Neural cell (in vitro differentiated cells): ENCODE measurements around the gene OR11L1. TPM values are rescaled to one million over a fixed set of nuclear protein-coding genes. Genes with fewer than 3 reads are reported as not detected.

Experiments
- H2AFZ ChIP-seq: fragments of 200-600, 300-800 bp; sonication (generic), shearing (Covaris generic); 2 replicates; pipeline ENCODE4 v1.6.0; 2014; ENCODE audit warnings: low read depth, mild to moderate bottlenecking, antibody characterized with exemption, low read length, moderate library complexity
- H3F3A ChIP-seq: fragments of 200-600 bp; shearing (Covaris generic); 2 replicates; pipeline ENCODE4 v1.6.1; 2016; ENCODE audit warnings: mild to moderate bottlenecking, moderate library complexity, mixed read lengths, antibody characterized with exemption, low read length; ENCODE audit not compliant: insufficient read depth, poor library complexity, severe bottlenecking
- H3K27ac ChIP-seq: fragments of 200-600, 300-800 bp; sonication (generic), shearing (Covaris generic); 2 replicates; pipeline ENCODE4 v1.5.1; 2014; ENCODE audit warnings: mild to moderate bottlenecking, low read length, moderate library complexity
- H3K27me3 ChIP-seq: fragments of 300-800, 200-600 bp; sonication (generic), shearing (Covaris generic); 2 replicates; pipeline ENCODE4 v1.6.0; 2014; ENCODE audit warnings: mild to moderate bottlenecking, low read depth, low read length, moderate library complexity; ENCODE audit not compliant: insufficient read depth
- H3K36me3 ChIP-seq: fragments of 300-800, 200-600 bp; sonication (generic), shearing (Covaris generic); 2 replicates; pipeline ENCODE4 v1.5.1; 2014; ENCODE audit warnings: mild to moderate bottlenecking, antibody characterized with exemption, low read length, moderate library complexity; ENCODE audit not compliant: insufficient read depth
- H3K4me2 ChIP-seq: fragments of 300-800, 200-600 bp; sonication (generic), shearing (Covaris generic); 2 replicates; pipeline ENCODE4 v1.6.0; 2014; ENCODE audit warnings: mild to moderate bottlenecking, low read length
- H3K4me3 ChIP-seq: fragments of 300-800, 200-600 bp; sonication (generic), shearing (Covaris generic); 2 replicates; pipeline ENCODE4 v1.5.1; 2014; ENCODE audit warnings: mild to moderate bottlenecking, low read length, moderate library complexity
- H3K79me2 ChIP-seq: fragments of 200-600 bp; shearing (Covaris generic); replicated peaks from 2 replicates; pipeline ENCODE4 v1.6.0; 2014; ENCODE audit warnings: mild to moderate bottlenecking, low read length, moderate library complexity; ENCODE audit not compliant: insufficient read depth
- H3K9ac ChIP-seq: fragments of 300-800, 200-600 bp; sonication (generic), shearing (Covaris generic); 2 replicates; pipeline ENCODE4 v1.6.1; 2016; ENCODE audit warnings: mild to moderate bottlenecking, low read length, mixed read lengths
- H3K9me2 ChIP-seq: fragments of 200-600 bp; shearing (Covaris generic); 2 replicates; pipeline ENCODE4 v1.6.1; 2016; ENCODE audit warnings: mild to moderate bottlenecking, low read length, mixed read lengths; ENCODE audit not compliant: insufficient read depth
- H3K9me3 ChIP-seq: fragments of 200-600, 300-800 bp; sonication (generic), shearing (Covaris generic); 2 replicates; pipeline ENCODE4 v1.6.1; 2016; ENCODE audit warnings: mild to moderate bottlenecking, mixed run types, low read length, moderate library complexity, mixed read lengths
- H4K20me1 ChIP-seq: fragments of 200-600 bp; shearing (Covaris generic); 2 replicates; pipeline ENCODE4 v1.6.1; 2016; ENCODE audit warnings: mild to moderate bottlenecking, mixed run types; ENCODE audit not compliant: insufficient read depth
- EP300 ChIP-seq: fragments of 450-650 bp; conservative IDR thresholded peaks from 2 replicates; pipeline ENCODE4 v1.6.1; 2014; ENCODE audit warnings: antibody characterized with exemption, mild to moderate bottlenecking, moderate library complexity; ENCODE audit not compliant: poor library complexity, severe bottlenecking
- EZH2 ChIP-seq: fragments of 200-600, 300-800 bp; shearing (Covaris generic), sonication (generic); IDR thresholded peaks from 2 replicates; pipeline ENCODE4 v1.6.1; 2014; ENCODE audit warnings: antibody characterized with exemption, low read length, borderline replicate concordance, mild to moderate bottlenecking; ENCODE audit not compliant: insufficient read depth, poor library complexity, severe bottlenecking
- MXI1 ChIP-seq: fragments of 450-650 bp; conservative IDR thresholded peaks from 2 replicates; pipeline ENCODE4 v1.6.1; 2014; ENCODE audit warnings: antibody characterized with exemption, mild to moderate bottlenecking; ENCODE audit not compliant: poor library complexity, severe bottlenecking
- POLR2AphosphoS5 ChIP-seq: IDR thresholded peaks from 2 replicates; pipeline ENCODE4 v1.6.1; 2012
- RAD21 ChIP-seq: fragments of 450-650 bp; conservative IDR thresholded peaks from 2 replicates; pipeline ENCODE4 v1.6.1; 2014; ENCODE audit warnings: antibody characterized with exemption, mild to moderate bottlenecking, moderate library complexity
- SMC3 ChIP-seq: fragments of 450-650 bp; conservative IDR thresholded peaks from 2 replicates; pipeline ENCODE4 v1.6.1; 2014; ENCODE audit warnings: antibody characterized with exemption, mild to moderate bottlenecking, moderate library complexity; ENCODE audit not compliant: poor library complexity
- TAF1 ChIP-seq: IDR thresholded peaks from 2 replicates; pipeline ENCODE4 v1.6.1; 2012; ENCODE audit warnings: low read depth
- polyA plus RNA-seq: library from polyadenylated mRNA; depleted of rRNA; stranded (reverse); fragments of >200 nt; gene quantifications from 2 replicates; pipeline ENCODE4 v1.2.3, GENCODE V29; 2014
- TF ChIP-seq, protein P1 (sequence below): fragments of 450-650 bp; IDR thresholded peaks from 2 replicates; pipeline ENCODE4 v1.5.1; 2014; ENCODE audit warnings: antibody characterized with exemption, mild to moderate bottlenecking, moderate library complexity; ENCODE audit not compliant: poor library complexity, severe bottlenecking
- TF ChIP-seq, protein P2 (sequence below): IDR thresholded peaks from 2 replicates; pipeline ENCODE4 v1.6.1; 2012; ENCODE audit warnings: borderline replicate concordance

The OR11L1 gene
- polyA plus RNA-seq, 1 donor from 2014 or later, result not detected

GRCh38 chr1:247843411-247843810 lies 1.7 kb upstream of the OR11L1 start:
- H3K27me3 ChIP-seq, result no peaks in the 10 kb centered on the region
- H3K36me3 ChIP-seq, result no peaks in the 10 kb centered on the region
- no peak overlapping the region for H3K4me3 ChIP-seq
- H3K4me2 ChIP-seq, result no peak overlapping the region
- H2AFZ ChIP-seq, result no peak overlapping the region
- H4K20me1 ChIP-seq, result no peaks in the 10 kb centered on the region
- H3K9me2 ChIP-seq, result no peaks in the 10 kb centered on the region
- H3K27ac ChIP-seq, result no peak overlapping the region
- H3K79me2 ChIP-seq, result no peaks in the 10 kb centered on the region
- TF ChIP-seq SMC3 (no peak), POLR2AphosphoS5 (no peak), MXI1 (no peak), TAF1 (no peak), EP300 (no peak), EZH2 (no peak), RAD21 (no peak)
- TF ChIP-seq, protein P1, sequence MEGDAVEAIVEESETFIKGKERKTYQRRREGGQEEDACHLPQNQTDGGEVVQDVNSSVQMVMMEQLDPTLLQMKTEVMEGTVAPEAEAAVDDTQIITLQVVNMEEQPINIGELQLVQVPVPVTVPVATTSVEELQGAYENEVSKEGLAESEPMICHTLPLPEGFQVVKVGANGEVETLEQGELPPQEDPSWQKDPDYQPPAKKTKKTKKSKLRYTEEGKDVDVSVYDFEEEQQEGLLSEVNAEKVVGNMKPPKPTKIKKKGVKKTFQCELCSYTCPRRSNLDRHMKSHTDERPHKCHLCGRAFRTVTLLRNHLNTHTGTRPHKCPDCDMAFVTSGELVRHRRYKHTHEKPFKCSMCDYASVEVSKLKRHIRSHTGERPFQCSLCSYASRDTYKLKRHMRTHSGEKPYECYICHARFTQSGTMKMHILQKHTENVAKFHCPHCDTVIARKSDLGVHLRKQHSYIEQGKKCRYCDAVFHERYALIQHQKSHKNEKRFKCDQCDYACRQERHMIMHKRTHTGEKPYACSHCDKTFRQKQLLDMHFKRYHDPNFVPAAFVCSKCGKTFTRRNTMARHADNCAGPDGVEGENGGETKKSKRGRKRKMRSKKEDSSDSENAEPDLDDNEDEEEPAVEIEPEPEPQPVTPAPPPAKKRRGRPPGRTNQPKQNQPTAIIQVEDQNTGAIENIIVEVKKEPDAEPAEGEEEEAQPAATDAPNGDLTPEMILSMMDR, result no peak
- TF ChIP-seq, protein P2, sequence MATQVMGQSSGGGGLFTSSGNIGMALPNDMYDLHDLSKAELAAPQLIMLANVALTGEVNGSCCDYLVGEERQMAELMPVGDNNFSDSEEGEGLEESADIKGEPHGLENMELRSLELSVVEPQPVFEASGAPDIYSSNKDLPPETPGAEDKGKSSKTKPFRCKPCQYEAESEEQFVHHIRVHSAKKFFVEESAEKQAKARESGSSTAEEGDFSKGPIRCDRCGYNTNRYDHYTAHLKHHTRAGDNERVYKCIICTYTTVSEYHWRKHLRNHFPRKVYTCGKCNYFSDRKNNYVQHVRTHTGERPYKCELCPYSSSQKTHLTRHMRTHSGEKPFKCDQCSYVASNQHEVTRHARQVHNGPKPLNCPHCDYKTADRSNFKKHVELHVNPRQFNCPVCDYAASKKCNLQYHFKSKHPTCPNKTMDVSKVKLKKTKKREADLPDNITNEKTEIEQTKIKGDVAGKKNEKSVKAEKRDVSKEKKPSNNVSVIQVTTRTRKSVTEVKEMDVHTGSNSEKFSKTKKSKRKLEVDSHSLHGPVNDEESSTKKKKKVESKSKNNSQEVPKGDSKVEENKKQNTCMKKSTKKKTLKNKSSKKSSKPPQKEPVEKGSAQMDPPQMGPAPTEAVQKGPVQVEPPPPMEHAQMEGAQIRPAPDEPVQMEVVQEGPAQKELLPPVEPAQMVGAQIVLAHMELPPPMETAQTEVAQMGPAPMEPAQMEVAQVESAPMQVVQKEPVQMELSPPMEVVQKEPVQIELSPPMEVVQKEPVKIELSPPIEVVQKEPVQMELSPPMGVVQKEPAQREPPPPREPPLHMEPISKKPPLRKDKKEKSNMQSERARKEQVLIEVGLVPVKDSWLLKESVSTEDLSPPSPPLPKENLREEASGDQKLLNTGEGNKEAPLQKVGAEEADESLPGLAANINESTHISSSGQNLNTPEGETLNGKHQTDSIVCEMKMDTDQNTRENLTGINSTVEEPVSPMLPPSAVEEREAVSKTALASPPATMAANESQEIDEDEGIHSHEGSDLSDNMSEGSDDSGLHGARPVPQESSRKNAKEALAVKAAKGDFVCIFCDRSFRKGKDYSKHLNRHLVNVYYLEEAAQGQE, result no peak
- no peak overlapping the region for H3K9ac ChIP-seq
- H3F3A ChIP-seq, result no peaks in the 10 kb centered on the region
- H3K9me3 ChIP-seq, result no peaks in the 10 kb centered on the region

DNA sequence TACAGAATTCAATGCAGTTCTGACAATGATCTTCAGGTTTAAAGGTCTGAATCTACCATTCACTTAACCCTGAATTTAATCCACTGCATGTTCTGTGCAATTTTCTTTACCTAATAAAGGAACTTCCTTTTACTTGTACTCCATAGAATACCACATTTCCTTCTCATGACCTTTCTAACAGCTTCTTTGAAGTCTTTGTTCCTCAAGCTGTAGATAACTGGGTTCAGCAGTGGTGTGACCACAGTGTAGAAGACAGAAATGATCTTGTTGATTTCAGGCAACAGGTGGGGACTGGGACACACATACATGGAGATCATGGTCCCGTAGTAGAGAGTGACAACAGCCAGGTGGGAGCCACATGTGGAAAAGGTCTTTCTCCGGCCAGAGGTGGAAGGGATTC lies 878 bp downstream of the OR11L1 start:
- H3K4me2 ChIP-seq, result no peak overlapping the region
- no peaks in the 10 kb centered on the region for H3F3A ChIP-seq
- no peak overlapping the region for H3K27ac ChIP-seq
- H4K20me1 ChIP-seq, result no peaks in the 10 kb centered on the region
- H3K9me2 ChIP-seq, result no peaks in the 10 kb centered on the region
- no peak overlapping the region for H3K9ac ChIP-seq
- no peak overlapping the region for H3K4me3 ChIP-seq
- H3K79me2 ChIP-seq, result no peaks in the 10 kb centered on the region
- TF ChIP-seq MXI1 (no peak), SMC3 (no peak), EZH2 (no peak), POLR2AphosphoS5 (no peak), TAF1 (no peak), EP300 (no peak)
- TF ChIP-seq, protein P2, result no peak
- TF ChIP-seq, protein P1, result no peak
- no peaks in the 10 kb centered on the region for H3K9me3 ChIP-seq
- no peak overlapping the region for H2AFZ ChIP-seq
- no peaks in the 10 kb centered on the region for H3K27me3 ChIP-seq
- H3K36me3 ChIP-seq, result no peaks in the 10 kb centered on the region
